ENCODE measurements around the gene BRD1. TPM values are rescaled to one million over a fixed set of nuclear protein-coding genes. Genes with fewer than 3 reads are reported as not detected.

The BRD1 gene
- total and polyA plus RNA-seq, 9 of the 15 experiments (the other 6 are each of a cell fraction or from before 2014, with no cell fraction given), result 0.42 to 17.6 (median 5.5) TPM

- CTCF ChIA-PET (ENCODE audit: low intra/inter-chr PET ratio), result no interaction called here
- TF ChIP-seq HNRNPLL (IDR thresholded peaks at IDR 0.05; ENCODE audit: low read depth, low read length, poor library complexity, severe bottlenecking) (no peak), HDAC3 (IDR thresholded peaks at IDR 0.05; ENCODE audit: borderline replicate concordance, partially characterized antibody) (no peak), ZNF23 (CRISPR knock-in tag; IDR thresholded peaks at IDR 0.05) (no peak), DPF2 (IDR thresholded peaks at IDR 0.05) (no peak), CBX5 (IDR thresholded peaks at IDR 0.05; ENCODE audit: borderline replicate concordance, low read depth) (no peak), OTX1 (CRISPR knock-in tag; IDR thresholded peaks at IDR 0.05) (no peak), FOXA3 (CRISPR knock-in tag; conservative IDR thresholded peaks at IDR 0.05 in 1 of 2, IDR thresholded peaks at IDR 0.05 in 1 of 2) (no peak), NFATC3 (IDR thresholded peaks at IDR 0.05) (no peak), ZNF830 (CRISPR knock-in tag; IDR thresholded peaks at IDR 0.05) (no peak), DACH1 (IDR thresholded peaks at IDR 0.05; ENCODE audit: partially characterized antibody) (no peak), TCFL5 (CRISPR knock-in tag; conservative IDR thresholded peaks at IDR 0.05) (no peak), LARP7 (IDR thresholded peaks at IDR 0.05) (no peak)
- TF ChIP-seq, protein P1, sequence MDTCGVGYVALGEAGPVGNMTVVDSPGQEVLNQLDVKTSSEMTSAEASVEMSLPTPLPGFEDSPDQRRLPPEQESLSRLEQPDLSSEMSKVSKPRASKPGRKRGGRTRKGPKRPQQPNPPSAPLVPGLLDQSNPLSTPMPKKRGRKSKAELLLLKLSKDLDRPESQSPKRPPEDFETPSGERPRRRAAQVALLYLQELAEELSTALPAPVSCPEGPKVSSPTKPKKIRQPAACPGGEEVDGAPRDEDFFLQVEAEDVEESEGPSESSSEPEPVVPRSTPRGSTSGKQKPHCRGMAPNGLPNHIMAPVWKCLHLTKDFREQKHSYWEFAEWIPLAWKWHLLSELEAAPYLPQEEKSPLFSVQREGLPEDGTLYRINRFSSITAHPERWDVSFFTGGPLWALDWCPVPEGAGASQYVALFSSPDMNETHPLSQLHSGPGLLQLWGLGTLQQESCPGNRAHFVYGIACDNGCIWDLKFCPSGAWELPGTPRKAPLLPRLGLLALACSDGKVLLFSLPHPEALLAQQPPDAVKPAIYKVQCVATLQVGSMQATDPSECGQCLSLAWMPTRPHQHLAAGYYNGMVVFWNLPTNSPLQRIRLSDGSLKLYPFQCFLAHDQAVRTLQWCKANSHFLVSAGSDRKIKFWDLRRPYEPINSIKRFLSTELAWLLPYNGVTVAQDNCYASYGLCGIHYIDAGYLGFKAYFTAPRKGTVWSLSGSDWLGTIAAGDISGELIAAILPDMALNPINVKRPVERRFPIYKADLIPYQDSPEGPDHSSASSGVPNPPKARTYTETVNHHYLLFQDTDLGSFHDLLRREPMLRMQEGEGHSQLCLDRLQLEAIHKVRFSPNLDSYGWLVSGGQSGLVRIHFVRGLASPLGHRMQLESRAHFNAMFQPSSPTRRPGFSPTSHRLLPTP (IDR thresholded peaks at IDR 0.05; ENCODE audit: borderline replicate concordance, extremely low read depth, insufficient read length), result no peak
- TF ChIP-seq, protein P2, sequence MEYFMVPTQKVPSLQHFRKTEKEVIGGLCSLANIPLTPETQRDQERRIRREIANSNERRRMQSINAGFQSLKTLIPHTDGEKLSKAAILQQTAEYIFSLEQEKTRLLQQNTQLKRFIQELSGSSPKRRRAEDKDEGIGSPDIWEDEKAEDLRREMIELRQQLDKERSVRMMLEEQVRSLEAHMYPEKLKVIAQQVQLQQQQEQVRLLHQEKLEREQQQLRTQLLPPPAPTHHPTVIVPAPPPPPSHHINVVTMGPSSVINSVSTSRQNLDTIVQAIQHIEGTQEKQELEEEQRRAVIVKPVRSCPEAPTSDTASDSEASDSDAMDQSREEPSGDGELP (CRISPR knock-in tag; IDR thresholded peaks at IDR 0.05; ENCODE audit: borderline replicate concordance), result no peak
- TF ChIP-seq, protein P3, sequence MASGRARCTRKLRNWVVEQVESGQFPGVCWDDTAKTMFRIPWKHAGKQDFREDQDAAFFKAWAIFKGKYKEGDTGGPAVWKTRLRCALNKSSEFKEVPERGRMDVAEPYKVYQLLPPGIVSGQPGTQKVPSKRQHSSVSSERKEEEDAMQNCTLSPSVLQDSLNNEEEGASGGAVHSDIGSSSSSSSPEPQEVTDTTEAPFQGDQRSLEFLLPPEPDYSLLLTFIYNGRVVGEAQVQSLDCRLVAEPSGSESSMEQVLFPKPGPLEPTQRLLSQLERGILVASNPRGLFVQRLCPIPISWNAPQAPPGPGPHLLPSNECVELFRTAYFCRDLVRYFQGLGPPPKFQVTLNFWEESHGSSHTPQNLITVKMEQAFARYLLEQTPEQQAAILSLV (tag; IDR thresholded peaks at IDR 0.05), result no peak
- no peak for DNase-seq (ENCODE audit: extremely low read depth in 1 of 4, low spot score in 3 of 4)
- Histone ChIP-seq H3K27me3 (ENCODE audit: control insufficient read depth in 2 of 2, insufficient read depth in 2 of 2, low read length in 2 of 2) (no peaks in the 10 kb centered on the region), H3K9ac (ENCODE audit: insufficient read depth in 1 of 2, low read depth in 2 of 2, low read length in 2 of 2) (no peak overlapping the region), H4K20me1 (replicated peaks; ENCODE audit: control insufficient read depth, insufficient read depth, low read length) (no peaks in the 10 kb centered on the region; the same call in 1 of the 2 replicates), H2AFZ (ENCODE audit: low read depth, low read length) (no peak overlapping the region), H3K4me2 (ENCODE audit: insufficient read depth, low read length) (no peak overlapping the region), H3K4me1 (replicated peaks in 1 of 2; ENCODE audit: control insufficient read depth in 2 of 2, insufficient read depth in 2 of 2, low read length in 2 of 2) (peaks cover 0 to 26% of the 10 kb centered on the region in 2 experiments; a peak in 2 of 5 replicates), H3K79me2 (ENCODE audit: control insufficient read depth, insufficient read depth, low read length) (0 out of 3 replicates have a peak, but pooled peaks cover 2% of the 10 kb centered on the region), H3K27ac (ENCODE audit: extremely low read depth, low read depth, low read length) (no peak overlapping the region), H3K36me3 (ENCODE audit: control insufficient read depth, insufficient read depth, low read length) (peaks cover 39% of the 10 kb centered on the region; the same call in 2 of the 3 replicates), H3K9me3 (replicated peaks; ENCODE audit: control insufficient read depth, insufficient read depth, low read depth, low read length) (no peaks in the 10 kb centered on the region), H3K9me1 (ENCODE audit: control insufficient read depth, insufficient read depth, low read length) (no peaks in the 10 kb centered on the region), H3K4me3 (no peak overlapping the region)
- ATAC-seq, result no peak
- intact Hi-C loops (cut with micrococcal nuclease), result no loop called here
- POLR2A ChIA-PET, result interaction anchor here (0.6 to 0.8 kb wide), 2 partner anchors 15 to 26 kb away, joined by 3 read pairs; no protein-coding TSS in a partner anchor
- WGBS (ENCODE audit: insufficient coverage, low coverage, missing lambda C conversion rate), result 88% methylated on average over 20 of the region's 40 CpGs
- no peak for FAIRE-seq
- no TSS peak for BruUV-seq (replicated peaks)
- in situ Hi-C loops (cut with MboI), result no loop called here
Measured at GRCh38 chr22:49777569-49778249, 50.0 kb downstream of the BRD1 start.

Measured in K562 (cell line).